Cortex of kidney (tissue), 1 donor: ENCODE results near the gene IRAK1BP1.
"Not testable (repeated sequence)": the region's sequence is repeated elsewhere in the genome, so short reads cannot be mapped to it uniquely, and the experiment has no call there.

Source experiments
- DNase-seq: peaks from one replicate; lab custom pipeline; 2025; lab: John Stamatoyannopoulos, UW

Gene IRAK1BP1, protein sequence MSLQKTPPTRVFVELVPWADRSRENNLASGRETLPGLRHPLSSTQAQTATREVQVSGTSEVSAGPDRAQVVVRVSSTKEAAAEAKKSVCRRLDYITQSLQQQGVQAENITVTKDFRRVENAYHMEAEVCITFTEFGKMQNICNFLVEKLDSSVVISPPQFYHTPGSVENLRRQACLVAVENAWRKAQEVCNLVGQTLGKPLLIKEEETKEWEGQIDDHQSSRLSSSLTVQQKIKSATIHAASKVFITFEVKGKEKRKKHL

DNA sequence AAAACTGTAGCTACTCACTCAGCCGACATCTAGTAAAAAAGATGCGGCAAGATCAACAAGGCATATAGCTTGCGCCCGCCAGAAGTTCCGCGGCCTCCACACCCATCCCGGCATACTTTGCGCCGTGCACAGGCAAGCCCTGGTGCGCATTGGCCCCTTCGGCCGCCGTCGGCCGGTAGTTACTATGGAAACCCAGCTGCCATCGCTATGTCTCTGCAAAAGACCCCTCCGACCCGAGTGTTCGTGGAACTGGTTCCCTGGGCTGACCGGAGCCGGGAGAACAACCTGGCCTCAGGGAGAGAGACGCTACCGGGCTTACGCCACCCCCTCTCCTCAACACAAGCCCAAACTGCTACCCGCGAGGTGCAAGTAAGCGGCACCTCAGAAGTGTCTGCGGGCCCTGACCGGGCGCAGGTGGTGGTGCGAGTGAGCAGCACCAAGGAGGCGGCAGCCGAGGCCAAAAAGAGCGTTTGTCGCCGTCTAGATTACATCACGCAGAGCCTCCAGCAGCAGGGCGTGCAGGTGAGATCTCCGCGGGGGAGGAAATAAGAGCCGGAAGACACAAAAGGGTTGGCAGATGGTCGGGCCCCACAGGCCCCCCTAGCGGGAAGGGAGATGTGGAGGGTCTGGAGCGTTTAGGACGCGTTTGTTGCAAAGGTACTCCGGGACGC is at the start of gene IRAK1BP1:
Gene IRAK1BP1 (plus strand): TSS at position 182 of the 671 bp plus-strand sequence. CDS start 26 bp downstream, at position 208.
- DNase-seq = no peak

DNA sequence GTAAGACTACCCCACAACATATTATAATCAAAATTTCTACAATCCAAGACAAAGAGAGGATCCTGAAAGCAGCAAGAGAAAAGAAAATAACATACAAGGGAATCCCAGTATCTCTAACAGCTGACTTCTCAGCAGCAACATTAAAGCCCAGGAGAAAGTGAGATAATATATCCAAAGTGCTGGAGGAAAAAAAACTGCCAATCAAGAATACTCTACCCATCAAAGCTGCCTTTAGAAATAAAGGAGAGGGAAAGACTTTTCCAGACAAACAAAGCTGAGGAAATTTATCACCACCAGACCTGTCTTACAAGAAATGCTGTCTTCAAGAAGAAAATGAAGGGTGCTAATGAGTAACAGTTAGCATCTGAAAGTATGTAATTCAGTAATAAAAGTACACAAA is 43.3 kb upstream of the IRAK1BP1 start:
- DNase-seq = no peak

DNA sequence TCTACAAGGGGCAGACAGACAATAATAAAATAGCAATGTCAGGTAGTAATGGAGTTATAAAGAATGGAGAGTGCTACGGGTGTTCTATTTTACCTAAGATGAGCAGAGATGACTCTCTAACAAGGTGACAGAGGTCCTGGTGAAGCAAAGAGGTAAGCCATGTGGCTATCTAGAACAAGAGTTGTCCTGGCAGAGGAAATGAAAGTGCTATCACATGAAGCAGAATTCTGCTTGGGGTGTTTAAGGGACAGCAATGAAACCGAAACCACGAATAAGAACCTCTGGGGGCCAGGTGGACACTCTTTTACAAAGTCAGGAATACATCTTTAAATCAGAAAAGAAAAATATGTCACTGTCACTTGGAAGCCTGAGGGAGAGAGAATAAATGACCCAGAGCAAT is 37.9 kb upstream of the IRAK1BP1 start:
- DNase-seq = no peak

DNA sequence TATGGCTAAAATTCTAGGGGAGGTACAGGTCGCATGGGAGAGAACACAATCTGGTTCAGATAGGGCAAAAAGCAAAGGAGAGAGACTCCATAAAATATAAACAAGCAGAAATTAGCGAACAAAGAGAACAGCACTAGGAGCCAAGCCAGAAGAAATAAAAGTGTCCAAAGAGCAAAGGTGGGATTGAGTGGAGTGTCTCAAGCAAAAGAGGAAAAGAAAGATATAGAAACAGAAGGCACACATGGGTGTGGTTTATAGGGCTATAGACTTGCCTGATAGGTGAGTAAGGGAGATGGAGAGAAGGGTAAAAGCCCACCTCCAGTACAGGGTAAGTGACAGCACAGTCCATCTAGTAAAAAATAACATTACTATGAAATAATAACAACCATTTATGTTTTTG is 36.5 kb upstream of the IRAK1BP1 start:
- DNase-seq = no peak

DNA sequence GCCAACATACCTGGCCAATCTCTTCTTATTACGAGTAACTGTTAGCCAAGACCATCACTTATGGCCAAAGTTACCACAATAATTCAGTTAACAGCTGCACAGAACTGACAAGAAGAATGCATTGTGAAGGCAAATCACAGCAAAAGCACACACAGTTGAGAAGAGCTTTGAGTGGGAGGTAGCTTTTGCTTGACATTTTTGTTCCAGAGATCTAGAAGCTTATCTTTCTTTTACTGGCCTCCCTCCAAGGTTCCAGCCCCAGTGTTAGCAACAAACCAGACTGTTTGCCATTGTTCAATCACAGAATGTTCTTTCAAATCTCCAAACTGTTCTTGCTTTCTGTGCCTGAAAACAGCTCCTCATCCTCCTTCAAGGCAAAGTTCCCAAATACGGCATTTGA is 35.9 kb upstream of the IRAK1BP1 start:
- no peak for DNase-seq

DNA sequence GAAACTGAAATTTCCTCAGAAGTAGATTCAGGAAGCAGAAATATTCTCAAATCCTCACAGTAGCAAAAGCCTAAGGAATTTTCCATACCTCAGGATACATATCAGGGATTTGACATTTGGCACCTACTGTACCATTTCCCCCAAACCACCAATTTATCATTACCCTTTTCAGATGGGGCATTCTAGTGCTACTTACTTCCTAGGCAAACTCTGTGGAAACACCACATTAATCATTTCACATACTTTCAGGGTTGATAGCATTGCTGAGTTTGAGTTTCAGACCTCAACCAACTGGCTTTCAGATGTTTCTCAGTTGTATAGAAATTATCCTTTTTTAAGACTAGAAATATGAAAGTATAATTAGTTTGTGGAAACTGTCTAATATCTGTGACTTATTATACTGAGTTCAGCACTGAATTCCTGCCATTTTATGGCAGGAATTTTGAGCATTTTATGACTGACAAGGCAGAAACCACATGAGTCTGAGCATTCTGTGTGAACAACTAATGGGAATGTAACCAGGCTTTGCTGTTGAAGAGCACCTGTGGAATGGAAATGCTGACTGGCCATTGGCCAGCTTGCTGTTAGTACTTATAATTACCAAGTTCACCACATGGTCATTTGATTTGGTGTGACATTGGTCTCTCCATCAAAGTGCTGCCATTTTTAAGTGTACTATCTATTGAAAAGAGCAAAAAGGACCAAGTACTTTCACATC is 35.1 kb upstream of the IRAK1BP1 start:
- DNase-seq = no peak

DNA sequence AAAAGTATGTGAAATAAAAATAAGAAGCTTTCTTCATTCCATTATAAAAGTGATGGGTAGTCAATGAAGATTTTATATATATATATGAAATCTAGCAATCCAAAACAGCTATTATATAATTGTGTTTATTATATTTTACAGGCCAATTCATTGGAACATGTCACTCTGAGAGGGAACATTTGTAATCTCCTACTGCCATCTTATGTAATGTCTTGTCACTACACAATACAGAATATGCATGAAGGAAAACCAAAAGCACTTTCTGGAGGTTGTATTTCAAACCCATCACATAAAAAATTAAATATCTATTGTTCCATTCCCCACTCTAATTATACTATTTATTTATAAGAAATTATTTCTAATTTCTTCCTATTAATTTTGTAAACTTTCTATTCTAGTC is 31.5 kb upstream of the IRAK1BP1 start:
- DNase-seq = no peak

DNA sequence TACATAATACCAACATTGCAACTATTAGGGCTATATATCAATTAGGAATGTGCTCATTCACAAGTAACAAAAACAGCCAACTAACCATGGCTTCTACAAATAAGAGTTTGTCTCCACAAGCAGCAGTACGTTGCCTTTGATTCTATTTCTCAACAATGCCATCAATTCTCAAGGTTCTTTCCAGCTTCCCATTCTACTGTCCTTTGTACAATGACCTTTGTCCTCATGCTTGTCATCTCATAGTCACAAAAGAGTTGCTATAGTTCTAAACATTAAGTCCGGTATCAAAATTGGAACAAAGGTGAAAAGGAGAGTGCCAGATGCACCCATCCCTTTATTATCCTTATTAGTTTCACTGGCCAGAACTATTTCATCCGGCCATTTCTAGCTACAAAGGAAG is 30.8 kb upstream of the IRAK1BP1 start:
- no peak for DNase-seq

DNA sequence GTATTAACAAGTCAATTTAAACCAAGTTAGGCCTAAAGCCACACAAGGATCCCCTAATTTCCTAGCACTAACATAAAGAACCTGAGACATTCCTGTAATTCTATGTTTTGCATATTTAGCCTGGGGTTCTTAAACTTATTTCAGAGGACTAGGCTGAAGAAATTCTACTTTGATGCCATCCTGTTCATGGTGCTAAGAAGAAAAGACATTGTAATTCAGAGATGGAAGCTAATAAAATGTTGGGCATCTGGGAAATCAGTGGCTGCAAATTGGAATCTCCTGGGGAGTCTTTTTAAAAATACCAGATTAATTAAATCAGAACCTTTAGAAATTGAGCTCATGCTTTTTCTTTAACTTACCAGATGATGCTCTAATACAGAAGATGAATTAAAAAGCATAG is 26.2 kb upstream of the IRAK1BP1 start:
- no peak for DNase-seq

DNA sequence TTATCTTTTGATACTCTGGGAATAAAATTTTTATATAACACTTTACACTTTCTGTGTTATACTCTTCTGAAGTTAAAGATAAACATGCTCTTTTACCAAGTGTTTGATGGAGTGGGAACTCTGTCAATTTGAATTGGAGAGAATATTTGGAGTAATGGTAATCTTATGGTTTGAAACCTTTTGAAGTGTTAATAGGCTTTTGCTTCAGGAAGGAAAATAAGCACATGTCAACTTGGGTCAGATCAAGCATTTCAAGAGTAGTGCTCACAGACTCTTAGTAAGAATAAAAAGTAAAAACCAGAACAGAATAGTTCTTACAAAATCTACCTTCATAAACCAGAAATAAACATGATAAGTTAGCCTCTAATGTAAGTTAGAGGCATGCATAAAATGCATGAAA is 24.4 kb upstream of the IRAK1BP1 start:
- no peak for DNase-seq

DNA sequence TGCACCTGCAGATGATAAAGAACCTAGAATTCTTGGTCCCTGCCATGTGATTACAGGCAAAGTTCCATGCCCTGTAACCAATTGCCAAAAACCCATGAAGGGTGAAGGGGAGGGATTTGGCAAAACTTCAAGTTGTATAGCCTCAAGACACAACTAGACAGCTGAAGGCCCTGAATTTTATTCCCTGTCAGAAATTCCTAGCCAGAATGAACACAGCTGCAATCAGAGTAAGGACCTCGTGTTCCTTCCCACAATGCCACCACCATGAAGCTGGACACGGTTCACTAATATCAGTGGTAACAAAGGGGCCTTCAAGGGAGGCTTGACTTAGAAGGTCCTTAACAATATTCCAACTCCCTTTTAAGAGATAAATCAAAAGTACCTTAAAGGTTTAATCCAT is 22.5 kb upstream of the IRAK1BP1 start:
- DNase-seq = no peak

DNA sequence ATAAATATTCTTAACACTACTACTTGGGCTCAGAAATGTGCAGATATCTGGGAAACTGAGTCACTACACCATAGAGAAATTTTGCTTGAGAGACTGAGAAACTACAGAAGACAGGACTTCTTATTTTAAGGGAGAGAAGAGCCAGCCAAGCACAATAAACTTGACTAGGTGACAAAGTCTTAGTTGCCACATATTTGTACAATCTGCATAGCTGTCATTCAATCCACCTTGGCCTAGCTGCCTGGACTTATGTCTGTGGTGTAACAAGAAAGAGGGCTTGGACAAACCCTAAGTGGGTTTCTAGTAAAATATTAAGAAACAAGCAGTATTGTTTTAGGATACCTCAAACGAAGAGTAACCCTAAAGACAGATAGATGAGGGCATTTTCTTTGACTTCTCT is 21.8 kb upstream of the IRAK1BP1 start:
- DNase-seq = no peak

DNA sequence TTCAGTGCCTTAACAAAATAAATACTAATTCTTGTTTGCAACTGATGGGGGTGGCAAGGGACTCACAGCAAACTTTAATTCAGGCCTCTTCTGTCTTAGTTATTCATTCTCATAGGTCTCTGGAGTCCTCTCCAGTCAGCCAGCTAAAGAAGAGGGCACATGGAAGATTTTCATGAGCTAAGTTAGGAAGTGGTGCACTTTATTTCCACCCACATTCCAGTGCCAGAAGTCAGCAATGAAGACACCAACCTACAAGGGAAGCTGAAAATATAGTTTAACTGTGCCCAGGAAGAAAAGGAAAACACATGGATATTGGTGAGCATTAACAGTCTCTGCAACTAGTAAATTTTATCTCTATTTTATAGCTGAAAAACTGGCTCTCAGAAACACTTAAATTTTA is 16.7 kb upstream of the IRAK1BP1 start:
- no peak for DNase-seq

DNA sequence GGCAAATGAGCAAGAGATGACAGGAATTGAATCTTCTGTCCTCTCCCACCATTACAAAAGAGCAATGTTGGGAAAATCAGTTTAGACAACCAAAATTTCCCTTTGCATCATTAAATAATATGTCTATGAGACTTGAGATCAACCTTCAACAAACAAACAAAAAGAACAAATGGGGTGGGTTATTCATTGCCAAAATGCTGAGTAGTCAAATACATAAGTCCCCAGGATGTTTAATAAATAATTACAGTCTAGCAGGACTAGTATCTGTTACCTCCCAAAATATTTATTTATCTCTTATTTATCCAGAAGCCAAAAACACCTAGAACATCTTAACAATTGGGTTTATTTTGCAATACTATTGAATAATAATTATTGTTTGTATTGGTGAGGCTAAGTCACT is 16.2 kb upstream of the IRAK1BP1 start:
- no peak for DNase-seq

DNA sequence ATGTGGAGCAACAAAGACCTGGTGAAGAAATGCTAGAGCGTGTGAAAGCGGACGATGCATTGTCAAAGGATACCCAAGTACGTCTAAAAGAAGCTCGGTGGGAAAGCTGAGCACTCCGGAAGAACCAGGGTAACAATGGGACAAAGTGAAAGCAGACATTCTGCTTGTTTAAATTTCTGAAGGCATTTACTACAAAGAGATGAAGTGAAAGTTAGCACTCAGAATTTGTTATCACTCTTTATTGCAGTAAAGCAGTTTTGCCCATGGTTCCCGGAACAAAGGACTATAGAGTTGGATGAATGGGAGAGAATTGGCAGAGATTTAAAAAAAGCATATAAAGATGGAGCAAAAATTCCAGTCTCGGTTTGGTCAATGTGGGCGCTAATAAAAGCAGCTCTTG is 12.8 kb upstream of the IRAK1BP1 start:
- no peak for DNase-seq

DNA sequence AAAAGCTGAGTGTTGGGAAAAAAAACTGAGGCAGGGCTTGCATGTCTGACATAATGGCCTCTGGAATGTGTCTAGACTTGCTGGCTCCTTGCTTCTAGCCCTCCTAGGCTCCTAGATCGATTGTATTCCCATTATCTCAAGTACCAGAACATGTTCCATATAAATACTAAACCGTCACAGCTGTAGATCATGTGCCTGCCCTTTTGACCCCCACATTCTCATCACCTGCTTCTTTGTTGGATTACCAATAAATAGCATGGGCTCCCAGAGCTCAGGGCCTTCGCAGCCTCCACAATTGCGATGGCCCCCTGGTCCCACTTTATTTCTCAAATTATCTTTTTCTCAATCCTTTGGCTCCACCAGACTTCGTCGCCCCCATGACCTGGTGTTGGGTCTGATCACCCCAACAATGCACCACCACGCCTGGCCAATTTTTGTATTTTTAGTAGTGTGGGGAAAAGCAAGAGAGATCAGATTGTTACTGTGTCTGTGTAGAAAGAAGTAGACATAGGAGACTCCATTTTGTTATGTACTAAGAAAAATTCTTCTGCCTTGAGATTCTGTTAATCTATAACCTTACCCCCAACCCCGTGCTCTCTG is 8.9 kb upstream of the IRAK1BP1 start:
- DNase-seq = not testable (repeated sequence)

DNA sequence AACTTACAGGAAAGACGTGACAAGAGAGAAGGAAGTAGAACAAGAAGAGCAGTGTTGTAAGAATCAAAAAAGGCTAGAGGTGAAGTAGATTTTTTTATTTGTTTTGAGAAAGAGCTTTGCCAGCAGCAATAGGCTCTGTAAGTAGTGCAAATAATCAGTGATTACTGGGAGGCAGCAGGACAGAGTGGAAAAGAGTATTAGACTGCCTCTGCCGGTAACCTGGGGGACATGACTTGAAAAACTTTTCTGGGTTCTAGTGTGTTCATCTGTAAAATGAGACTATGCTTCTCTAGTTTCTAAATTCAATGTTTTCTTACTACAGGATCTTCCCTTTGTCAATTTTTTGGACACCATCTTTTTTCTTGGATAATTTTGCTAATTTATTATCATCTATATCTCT is 5.8 kb upstream of the IRAK1BP1 start:
- no peak for DNase-seq

DNA sequence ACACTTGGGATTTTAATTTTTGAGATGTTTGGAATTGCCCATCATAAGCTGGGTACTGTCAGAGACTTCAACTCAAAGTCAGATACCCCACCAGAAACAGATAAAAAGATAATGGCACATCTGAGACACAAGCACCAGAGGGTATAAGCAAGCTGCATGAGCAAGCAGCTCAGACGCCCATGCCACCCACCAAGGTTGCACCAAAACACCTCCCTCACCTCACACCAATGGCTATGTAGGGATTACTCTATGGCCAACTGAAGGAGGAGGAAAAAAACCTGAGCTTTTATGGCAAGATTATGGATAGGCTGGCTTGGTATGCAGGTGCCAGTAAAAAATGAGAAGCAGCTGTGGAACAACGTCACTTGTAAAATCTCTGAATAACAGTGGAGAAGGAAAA is 3.8 kb upstream of the IRAK1BP1 start:
- no peak for DNase-seq

DNA sequence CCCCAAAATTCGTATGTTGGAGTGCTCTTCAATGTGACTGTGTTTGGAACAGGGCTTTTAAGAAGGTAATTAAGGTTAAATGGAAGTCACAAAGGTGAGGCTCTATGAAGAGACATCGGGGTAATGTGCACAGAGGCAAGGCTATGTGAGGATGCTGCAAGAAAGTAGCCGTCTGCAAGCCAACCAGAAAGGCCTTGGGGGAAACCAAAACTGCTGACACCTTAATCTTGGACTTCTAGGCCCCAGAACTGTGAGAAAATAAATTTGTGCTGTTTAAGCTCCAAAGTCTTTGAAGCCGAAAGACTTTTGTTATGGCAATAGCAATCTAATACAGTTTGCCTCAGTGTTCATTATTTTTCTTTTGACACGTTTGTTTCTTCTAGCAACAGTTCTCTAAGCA is 2.4 kb upstream of the IRAK1BP1 start:
- DNase-seq = no peak

DNA sequence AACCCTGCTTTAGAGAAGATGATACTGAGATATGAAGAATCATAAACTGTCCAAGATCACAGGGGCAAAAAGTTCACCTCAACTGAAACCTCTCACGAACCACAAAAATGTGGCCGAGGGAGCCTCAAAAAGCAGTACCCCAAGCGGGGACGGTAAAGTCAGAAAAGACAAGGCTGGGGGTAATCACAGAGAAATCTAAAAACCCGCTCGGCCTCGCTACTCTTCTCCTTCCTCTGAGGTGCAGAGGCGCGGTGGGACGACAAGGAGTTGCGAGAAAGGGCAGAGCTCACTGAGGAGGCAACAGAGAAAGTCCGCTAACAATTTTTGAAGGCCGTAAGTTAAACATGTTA is 356 bp upstream of the IRAK1BP1 start:
- DNase-seq = no peak

DNA sequence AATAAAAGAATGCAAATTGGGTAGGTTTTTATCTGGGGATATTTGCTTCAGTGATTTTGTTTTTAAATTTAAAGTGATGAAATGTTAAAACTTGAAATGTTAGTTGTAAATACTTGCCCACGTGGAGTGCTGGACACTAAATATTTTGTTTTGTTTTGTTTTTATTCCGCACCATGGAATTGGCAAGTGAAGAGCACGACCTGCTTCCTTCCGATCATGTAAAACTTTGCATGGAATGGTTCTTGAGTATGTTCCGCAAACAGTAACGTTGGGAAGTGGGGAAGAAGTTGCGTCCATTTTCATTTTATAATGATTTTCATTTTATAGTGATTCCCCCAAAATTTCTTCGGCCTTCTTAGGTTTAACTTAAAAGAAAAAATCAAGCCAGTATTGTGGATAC is 765 bp downstream of the IRAK1BP1 start:
- DNase-seq = no peak

DNA sequence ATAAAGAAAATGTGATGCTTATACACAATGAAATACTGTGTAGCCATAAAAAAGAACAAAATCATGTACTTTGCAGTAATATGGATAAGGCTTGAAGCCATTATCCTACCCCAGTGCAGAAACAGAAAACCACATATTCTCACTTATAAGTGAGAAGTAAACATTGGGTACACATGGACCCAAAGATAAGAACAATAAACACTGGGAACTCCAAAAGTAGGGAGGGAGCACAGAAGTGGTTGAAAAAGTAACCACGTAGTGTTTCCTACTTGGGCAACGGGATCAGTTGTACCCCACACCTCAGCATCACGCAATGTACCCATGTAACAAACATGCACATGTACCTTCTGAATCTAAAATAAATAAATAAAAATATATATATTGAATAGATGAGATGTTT is 8.2 kb downstream of the IRAK1BP1 start:
- no peak for DNase-seq

DNA sequence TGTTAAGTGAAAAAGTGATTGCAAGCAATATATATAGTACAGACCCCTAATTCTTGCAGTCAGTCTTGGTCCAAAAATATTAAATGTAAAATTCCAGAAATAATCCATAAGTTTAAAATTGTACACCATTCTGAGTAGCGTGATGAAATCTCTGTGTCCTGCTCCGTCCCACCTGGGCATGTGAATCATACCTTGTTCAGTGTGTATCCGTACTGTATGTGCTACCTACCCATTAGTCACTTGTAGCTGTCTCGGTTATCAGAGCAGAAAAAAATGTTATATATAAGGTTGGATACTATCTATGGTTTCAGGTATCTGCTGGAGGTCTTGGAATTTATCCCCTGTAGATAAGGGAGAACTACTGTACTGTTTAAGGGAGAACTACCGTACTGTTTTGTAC is 16.3 kb downstream of the IRAK1BP1 start:
- DNase-seq = no peak
